ENCODE data around the gene MSRB3. TPM values are rescaled to one million over a fixed set of nuclear protein-coding genes. Genes with fewer than 3 reads are reported as not detected.
"Not testable (repeated sequence)": the region's sequence is repeated elsewhere in the genome, so short reads cannot be mapped to it uniquely, and the experiment has no call there.

MSRB3 gene
- total RNA-seq, 1 donor from 2014 or later: 47.3 TPM

GRCh38 chr12:65454115-65454787 lies 175.8 kb downstream of the MSRB3 start:
- DNase-seq: no peak
- intact Hi-C loops (cut with DNase I): no loop called here
- Histone ChIP-seq H3K4me1 (no peaks in the 10 kb centered on the region), H3K9me3 (no peaks in the 10 kb centered on the region), H3K27me3 (ENCODE audit: low read depth) (no peaks in the 10 kb centered on the region), H3K36me3 (peaks cover 4% of the 10 kb centered on the region), H3K4me3 (no peak overlapping the region), H3K27ac (no peak overlapping the region)
- TF ChIP-seq CTCF (IDR thresholded peaks at IDR 0.05): no peak
- ATAC-seq: no peak

DNA sequence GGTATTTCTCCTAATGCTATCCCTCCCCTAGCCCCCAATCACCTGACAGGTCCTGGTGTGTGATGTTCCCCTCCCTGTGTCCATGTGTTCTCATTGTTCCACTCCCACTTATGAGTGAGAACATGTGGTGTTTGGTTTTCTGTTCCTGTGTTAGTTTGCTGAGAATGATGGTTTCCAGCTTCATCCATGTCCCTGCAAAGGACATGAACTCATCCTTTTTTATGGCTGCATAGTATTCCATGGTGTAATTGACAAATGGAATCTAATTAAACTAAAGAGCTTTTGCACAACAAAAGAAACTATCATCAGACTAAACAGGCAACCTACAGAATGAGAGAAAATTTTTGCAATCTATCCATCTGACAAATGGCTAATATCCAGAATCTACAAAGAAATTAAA lies 178.9 kb downstream of the MSRB3 start:
- H3K36me3 ChIP-seq; H3K9me3 ChIP-seq; intact Hi-C loops (cut with DNase I); H3K4me3 ChIP-seq; H3K27ac ChIP-seq; DNase-seq; H3K4me1 ChIP-seq; ATAC-seq; H3K27me3 ChIP-seq (ENCODE audit: low read depth): not testable (repeated sequence)

DNA sequence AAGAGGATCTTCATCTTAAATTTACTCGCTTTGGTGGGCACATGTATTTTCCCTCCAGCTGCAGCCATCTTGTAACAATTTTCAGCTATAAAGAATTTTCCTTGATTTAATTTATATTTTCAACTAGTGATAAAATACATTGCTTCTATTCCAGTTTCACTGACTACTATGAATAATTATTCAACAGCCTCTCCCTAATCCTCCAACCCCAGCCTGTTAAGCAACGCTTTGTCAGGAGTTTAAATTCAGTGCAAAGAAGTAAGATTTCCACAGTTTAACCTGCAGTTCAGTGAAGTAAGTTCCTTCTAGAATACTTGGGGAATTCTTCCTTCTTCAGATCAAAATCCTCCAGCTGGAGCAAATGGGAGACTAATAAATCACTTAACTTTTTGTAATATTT lies 180.2 kb downstream of the MSRB3 start:
- H3K4me3 ChIP-seq: no peak overlapping the region
- peaks cover 3% of the 10 kb centered on the region for H3K36me3 ChIP-seq
- no peak for TF ChIP-seq CTCF (IDR thresholded peaks at IDR 0.05)
- DNase-seq (no peak), ATAC-seq (no peak)
- no peaks in the 10 kb centered on the region for H3K4me1 ChIP-seq
- H3K27ac ChIP-seq: no peak overlapping the region
- H3K27me3 ChIP-seq (ENCODE audit: low read depth): no peaks in the 10 kb centered on the region
- H3K9me3 ChIP-seq: no peaks in the 10 kb centered on the region
- intact Hi-C loops (cut with DNase I): no loop called here

GRCh38 chr12:65459545-65459944 lies 181.1 kb downstream of the MSRB3 start:
- no peaks in the 10 kb centered on the region for H3K9me3 ChIP-seq
- ATAC-seq (no peak), DNase-seq (no peak)
- intact Hi-C loops (cut with DNase I): no loop called here
- H3K4me1 ChIP-seq: no peaks in the 10 kb centered on the region
- no peak overlapping the region for H3K27ac ChIP-seq
- no peak for TF ChIP-seq CTCF (IDR thresholded peaks at IDR 0.05)
- no peaks in the 10 kb centered on the region for H3K36me3 ChIP-seq
- H3K27me3 ChIP-seq (ENCODE audit: low read depth): no peaks in the 10 kb centered on the region
- H3K4me3 ChIP-seq: no peak overlapping the region

GRCh38 chr12:65460063-65460462 lies 181.6 kb downstream of the MSRB3 start:
- TF ChIP-seq CTCF (IDR thresholded peaks at IDR 0.05): no peak
- Histone ChIP-seq H3K9me3 (no peaks in the 10 kb centered on the region), H3K4me1 (no peaks in the 10 kb centered on the region), H3K36me3 (no peaks in the 10 kb centered on the region), H3K27me3 (ENCODE audit: low read depth) (no peaks in the 10 kb centered on the region), H3K4me3 (no peak overlapping the region), H3K27ac (no peak overlapping the region)
- DNase-seq (no peak), ATAC-seq (no peak)
- intact Hi-C loops (cut with DNase I): no loop called here

DNA sequence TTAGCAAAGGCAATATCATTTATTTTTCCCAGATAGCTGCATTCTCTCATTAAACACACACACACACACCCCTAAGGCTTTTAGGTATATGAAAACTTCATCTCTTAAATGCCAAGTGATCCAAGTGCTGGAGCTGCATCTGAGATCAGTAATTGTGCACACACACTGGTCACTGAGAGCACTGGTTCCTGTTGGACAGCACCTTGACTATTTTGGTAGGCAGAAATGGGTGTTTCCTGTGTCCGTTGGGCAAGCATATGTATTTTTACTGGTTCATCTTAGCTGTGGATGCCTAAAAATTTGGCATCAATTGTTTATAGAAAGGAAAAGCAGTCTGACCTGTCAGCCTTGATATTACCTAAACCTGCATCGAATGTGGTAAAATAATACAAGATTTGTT lies 182.5 kb downstream of the MSRB3 start:
- no peak for TF ChIP-seq CTCF (IDR thresholded peaks at IDR 0.05)
- intact Hi-C loops (cut with DNase I): no loop called here
- ATAC-seq (no peak), DNase-seq (no peak)
- Histone ChIP-seq H3K27me3 (ENCODE audit: low read depth) (no peaks in the 10 kb centered on the region), H3K9me3 (no peaks in the 10 kb centered on the region), H3K4me3 (no peak overlapping the region), H3K36me3 (no peaks in the 10 kb centered on the region), H3K4me1 (no peaks in the 10 kb centered on the region), H3K27ac (no peak overlapping the region)

Data from lower lobe of right lung (tissue), 2 donors.